CD4-positive, alpha-beta T cell treated with Interleukin-21 for 1 hour (primary cell): ENCODE results near the gene GINS1.

Source experiments
- DNase-seq: peaks from one replicate; pipeline ENCODE4 v3.0.0-alpha.2; 2020

The GINS1 gene

GRCh38 chr20:25478889-25479568 lies 71.6 kb downstream of the GINS1 start:
- no peak for DNase-seq

- no peak for DNase-seq
Observed at GRCh38 chr20:25479638-25480037, 72.2 kb downstream of the GINS1 start.

- DNase-seq = no peak
Observed at GRCh38 chr20:25480156-25480555, 72.7 kb downstream of the GINS1 start.

- DNase-seq = no peak
Observed at GRCh38 chr20:25480797-25481196, 73.3 kb downstream of the GINS1 start.

GRCh38 chr20:25481235-25481917 lies 73.9 kb downstream of the GINS1 start:
- no peak for DNase-seq

- DNase-seq = no peak
Observed at GRCh38 chr20:25481918-25482253, 74.4 kb downstream of the GINS1 start.

- DNase-seq = no peak
Observed at GRCh38 chr20:25483431-25484132, 76.1 kb downstream of the GINS1 start.

GRCh38 chr20:25484224-25484846 lies 76.9 kb downstream of the GINS1 start:
- no peak for DNase-seq

- DNase-seq = no peak
Observed at GRCh38 chr20:25484911-25485511, 77.5 kb downstream of the GINS1 start.

GRCh38 chr20:25485872-25486271 lies 78.4 kb downstream of the GINS1 start:
- no peak for DNase-seq

- DNase-seq = no peak
Observed at GRCh38 chr20:25486377-25486776, 78.9 kb downstream of the GINS1 start.

GRCh38 chr20:25487306-25487705 lies 79.8 kb downstream of the GINS1 start:
- no peak for DNase-seq

- DNase-seq = no peak
Observed at GRCh38 chr20:25487975-25488374, 80.5 kb downstream of the GINS1 start.

- no peak for DNase-seq
Observed at GRCh38 chr20:25489221-25489871, 81.9 kb downstream of the GINS1 start.

- DNase-seq = no peak
Observed at GRCh38 chr20:25490656-25491445, 83.4 kb downstream of the GINS1 start.

GRCh38 chr20:25491446-25492038 lies 84.1 kb downstream of the GINS1 start:
- DNase-seq = no peak

GRCh38 chr20:25493137-25493536 lies 85.7 kb downstream of the GINS1 start:
- DNase-seq = no peak

GRCh38 chr20:25493748-25494505 lies 86.5 kb downstream of the GINS1 start:
- DNase-seq = no peak

- no peak for DNase-seq
Observed at GRCh38 chr20:25494506-25495188, 87.2 kb downstream of the GINS1 start.

- DNase-seq = no peak
Observed at GRCh38 chr20:25495189-25495824, 87.8 kb downstream of the GINS1 start.
